Stimulated activated CD4-positive, alpha-beta T cell treated with anti-CD3 and anti-CD28 coated beads, Interleukin-12 subunit alpha, Interleukin-12 subunit beta, amount 100 ng/mL, for 4 hours (primary cell): ENCODE results near the gene ANKRD11.
A peak's percentile ranks its signal among the peaks of the same experiment; 100 is the strongest.
"Not testable (repeated sequence)": the region's sequence is repeated elsewhere in the genome, so short reads cannot be mapped to it uniquely, and the experiment has no call there.

Source experiments
- DNase-seq: peaks from one replicate; pipeline ENCODE4 v3.0.0-alpha.2; 2020

Gene ANKRD11

GRCh38 chr16:89341697-89342694, 148.4 kb downstream of the ANKRD11 start:
- DNase-seq = no peak

DNA sequence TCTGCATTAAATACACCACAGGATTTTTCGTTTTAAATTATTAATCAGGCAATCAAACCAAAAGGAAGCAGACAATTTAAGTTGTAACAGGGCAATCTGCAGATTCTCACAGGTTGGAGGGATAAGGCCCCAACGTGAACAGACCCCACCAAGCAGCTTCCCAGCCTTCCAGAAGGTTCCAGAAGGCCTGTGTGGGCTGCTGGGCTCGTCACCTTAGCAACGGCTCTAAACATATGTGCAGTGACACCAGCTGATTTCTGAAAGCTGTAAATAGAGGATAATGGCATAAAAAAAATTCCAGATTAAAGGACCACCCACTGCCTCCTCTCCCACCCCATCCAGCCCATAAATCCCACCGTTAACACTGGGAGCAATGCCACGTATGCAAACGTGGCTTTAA, 149.1 kb downstream of the ANKRD11 start:
- DNase-seq = no peak

- no peak for DNase-seq
Measured at GRCh38 chr16:89338863-89339262, 151.5 kb downstream of the ANKRD11 start.

GRCh38 chr16:89337965-89338364, 152.4 kb downstream of the ANKRD11 start:
- DNase-seq = no peak

DNA sequence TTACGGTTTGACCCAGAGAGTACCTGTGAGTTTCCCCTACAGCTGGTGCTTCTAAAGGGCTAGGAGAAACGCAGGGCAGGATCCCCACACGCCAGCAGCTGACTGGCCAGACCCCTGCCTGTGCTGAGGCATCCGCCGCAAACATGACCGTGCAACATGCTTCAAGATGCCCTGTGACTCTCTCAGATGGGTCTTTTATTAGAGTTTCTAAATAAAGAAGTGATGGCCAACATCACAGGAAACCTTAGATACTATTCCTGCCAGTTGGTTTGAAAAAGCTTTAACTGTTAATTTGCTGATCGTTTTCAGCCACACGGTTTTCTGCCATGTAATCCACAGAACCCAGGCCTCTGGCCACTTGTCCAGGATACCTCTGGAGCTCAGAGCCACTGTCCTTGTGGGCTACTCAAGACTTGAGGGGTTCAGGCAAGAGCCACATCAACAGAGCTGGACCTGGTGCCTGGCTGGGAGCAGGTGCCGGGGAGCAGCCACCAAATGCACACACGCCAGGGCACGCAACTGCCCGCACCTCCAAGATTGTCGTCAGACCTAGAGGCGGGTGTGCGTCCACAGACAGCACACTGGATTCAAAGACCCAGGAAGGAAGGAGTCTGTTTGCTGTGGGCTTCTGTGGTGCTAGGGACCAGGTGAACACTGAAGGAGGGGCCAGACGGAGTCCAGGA, 154.4 kb downstream of the ANKRD11 start:
- DNase-seq = no peak

- DNase-seq = no peak
Measured at GRCh38 chr16:89334988-89335802, 155.2 kb downstream of the ANKRD11 start.

GRCh38 chr16:89334461-89334860, 155.9 kb downstream of the ANKRD11 start:
- no peak for DNase-seq

- no peak for DNase-seq
Measured at GRCh38 chr16:89334050-89334449, 156.3 kb downstream of the ANKRD11 start.

DNA sequence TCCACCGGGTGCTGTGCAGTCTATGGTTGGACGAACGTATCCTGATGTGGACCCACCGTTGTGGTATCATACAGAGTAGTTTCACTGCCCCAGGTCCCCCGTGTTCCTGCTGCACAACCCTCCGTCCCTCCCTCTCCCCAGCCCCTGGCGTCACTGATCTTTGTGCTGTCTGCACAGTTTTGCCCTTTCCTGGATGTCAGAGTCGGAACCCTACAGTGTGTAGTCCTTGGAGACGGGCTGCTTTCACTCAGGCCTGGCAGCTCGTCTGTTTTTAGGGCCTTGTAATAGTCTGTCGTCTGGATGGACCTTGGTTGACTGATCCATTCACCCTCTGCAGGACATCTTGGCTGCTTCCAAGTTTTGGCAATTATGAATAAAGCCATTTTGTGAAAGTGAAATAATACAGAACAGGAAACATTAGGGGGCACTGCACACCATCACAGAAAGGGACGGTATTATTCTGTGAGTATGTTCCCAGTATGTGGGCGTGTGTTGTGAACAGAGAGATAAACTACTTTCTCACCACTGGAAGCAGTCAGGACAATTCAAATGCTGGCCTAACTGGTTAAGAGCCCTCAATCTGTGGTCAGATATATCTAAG, 156.9 kb downstream of the ANKRD11 start:
- not testable (repeated sequence) for DNase-seq

DNA sequence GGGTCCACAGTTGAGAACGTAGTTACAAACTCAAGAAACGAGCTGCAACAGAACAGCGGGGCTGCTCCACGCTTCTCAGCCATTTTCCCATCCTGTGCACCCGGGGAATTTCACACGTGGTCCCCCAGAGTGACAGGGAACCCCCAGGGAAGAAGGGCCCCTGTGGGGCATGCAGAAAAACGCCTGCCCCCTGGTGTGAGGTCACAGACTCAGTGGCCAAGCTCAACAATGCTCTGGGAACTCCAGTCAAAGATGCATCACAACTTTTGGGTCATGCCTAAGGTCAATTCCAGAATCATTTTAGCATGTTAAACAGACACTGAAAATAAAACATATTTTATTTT, 157.5 kb downstream of the ANKRD11 start:
- DNase-seq = no peak

DNA sequence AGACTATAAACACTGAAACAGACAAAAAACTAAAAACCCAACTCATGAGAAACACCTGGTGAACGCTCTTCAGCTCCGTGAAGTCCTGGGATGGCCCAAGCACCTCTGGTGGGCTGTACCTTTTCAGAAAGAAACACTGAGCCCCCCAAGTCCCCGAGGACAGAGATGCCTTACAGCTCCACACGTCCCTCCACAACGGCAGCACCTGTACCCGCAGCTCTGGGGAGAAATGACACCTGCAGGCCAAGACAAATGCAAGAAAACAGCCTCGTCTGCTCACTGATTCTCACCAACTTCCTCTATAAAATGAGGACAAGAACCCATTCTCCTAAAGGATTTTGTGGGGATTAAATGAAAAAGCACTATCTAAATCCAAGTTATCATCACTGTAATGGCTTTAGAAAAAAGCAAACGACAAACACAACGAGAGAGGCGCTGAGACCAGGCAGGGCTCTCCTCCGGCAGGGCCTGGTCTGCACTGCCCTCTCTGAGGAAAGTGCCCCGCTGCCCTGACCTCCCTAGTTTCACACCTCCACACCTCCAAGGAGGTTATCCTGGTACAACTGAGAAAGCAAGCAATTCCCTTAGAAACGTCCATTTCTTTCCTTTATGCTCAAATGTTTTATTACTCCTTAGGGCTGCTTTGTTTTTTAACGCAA, 158.0 kb downstream of the ANKRD11 start:
- DNase-seq = no peak

DNA sequence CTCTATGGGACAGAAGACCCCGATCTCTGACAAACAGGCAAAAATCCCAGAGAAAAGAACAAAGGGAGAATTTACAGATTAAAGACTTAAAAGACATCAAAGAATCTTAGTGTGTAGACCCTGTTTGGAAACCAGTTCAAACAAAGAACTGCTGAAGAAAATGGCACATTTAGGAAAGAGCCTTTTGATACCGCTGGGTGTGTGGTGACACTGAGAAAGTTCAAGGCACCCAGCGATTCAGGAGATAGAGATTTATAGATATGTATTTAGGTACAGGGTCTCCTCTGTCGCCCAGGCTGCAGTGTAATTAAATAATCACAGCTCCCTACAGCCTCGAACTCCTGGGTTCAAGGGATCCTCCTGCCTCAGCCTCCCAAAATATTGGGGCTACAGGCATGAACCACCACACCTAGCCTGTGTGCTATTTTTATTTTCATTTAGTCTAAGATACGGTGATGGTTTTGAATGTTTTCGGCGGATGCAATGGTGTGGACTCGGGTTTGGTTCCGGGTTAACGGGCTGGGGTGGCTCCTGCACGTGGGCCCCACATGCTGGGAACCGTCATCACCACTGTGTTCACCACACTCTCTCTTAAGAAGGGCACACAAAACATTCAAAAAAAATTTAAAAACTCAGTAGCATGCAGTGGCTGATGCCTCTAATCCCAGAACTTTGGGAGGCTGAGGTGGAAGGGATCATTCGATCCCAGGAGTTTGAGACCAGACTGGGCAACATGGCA, 158.8 kb downstream of the ANKRD11 start:
- no peak for DNase-seq

DNA sequence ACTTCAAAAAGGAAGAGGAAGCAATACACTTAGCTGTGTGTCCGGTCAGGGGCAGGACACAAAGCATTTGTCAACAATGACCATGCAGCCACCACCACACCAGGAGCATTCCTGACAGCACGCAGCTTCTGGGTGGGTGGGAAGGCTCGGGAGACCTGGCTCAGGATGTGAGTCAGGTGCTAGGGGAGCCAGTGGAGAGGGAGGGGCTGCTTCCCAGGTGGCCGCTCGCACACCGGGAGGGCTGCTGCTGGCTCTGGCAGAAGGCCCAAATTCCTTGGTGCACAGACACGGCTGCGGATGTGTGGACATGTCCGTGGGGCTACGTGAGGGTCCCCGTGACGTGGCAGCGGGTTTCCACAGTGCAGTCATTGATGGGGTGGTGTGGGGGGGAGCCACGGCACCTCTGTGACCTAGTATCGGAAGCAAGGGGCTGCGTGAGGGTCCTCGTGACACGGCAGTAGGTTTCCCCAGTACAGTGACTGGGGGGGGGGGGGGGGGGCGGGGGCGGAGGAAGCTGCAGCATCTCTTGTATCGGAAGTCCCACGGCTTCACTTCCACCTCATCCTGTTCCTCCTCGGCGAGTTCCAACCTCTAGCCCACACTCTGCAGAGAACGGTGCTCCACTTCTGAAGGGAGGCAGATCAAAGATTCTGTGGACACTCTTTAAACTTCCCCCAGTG, 160.0 kb downstream of the ANKRD11 start:
- no peak for DNase-seq

GRCh38 chr16:89329830-89330176, 160.6 kb downstream of the ANKRD11 start:
- DNase-seq = not testable (repeated sequence)

DNA sequence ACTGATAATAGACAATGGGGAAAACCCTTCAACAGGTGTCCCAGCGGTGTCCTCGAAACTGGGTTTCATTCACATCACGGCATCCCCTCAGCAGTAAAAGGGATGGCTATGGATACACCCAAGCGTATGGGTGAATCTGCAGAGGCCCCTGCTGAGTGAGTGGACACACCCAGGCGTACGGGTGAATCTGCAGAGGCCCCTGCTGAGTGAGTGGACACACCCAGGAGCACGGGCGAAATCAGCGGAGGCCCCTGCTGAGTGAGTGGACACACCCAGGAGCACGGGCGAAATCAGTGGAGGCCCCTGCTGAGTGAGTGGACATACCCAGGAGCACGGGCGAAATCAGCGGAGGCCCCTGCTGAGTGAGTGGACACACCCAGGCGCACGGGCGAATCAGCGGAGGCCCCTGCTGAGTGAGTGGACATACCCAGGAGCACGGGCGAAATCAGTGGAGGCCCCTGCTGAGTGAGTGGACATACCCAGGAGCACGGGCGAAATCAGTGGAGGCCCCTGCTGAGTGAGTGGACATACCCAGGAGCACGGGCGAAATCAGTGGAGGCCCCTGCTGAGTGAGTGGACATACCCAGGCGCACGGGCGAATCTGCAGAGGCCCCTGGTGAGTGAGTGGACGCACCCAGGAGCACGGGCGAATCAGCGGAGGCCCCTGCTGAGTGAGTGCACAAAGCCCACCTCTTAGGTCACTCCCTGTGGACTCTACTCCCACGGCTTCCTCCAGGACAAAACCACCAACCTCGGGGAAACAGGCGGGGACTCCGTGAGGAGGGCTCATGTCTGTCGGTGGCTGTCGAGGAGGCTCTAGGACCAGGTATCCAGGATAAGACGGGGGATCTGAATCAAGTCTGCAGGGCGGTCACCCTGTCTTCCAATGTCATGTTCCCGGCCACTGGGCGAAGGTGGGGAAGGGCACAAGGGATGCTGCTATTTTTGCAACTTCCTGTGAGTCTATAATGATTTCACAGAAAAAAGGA, 161.7 kb downstream of the ANKRD11 start:
- not testable (repeated sequence) for DNase-seq

DNA sequence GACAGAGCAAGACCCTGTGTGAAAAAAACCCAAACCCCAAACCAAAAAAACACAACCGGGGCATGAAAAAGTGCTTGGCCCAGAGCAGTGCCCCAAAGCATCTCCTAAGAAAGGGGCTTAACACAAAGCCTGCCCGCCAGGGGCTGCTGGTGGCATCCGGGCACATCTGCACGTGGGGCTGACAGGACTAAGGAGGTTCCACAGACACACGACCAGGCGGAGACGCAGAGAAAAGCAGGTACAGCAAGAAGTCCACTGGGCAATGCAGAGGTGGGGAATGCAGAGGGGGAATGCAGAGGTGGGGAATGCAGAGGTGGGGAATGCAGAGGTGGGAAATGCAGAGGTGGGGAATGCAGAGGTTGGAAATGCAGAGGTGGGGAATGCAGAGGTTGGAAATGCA, 163.6 kb downstream of the ANKRD11 start:
- no peak for DNase-seq

- DNase-seq = no peak
Measured at GRCh38 chr16:89325861-89326471, 164.4 kb downstream of the ANKRD11 start.

- DNase-seq = peak; percentile 62
Measured at GRCh38 chr16:89324056-89325010, 166.0 kb downstream of the ANKRD11 start.
